Sigmoid colon (tissue), 7 donors: ENCODE data around the gene ABCD3. TPM values are rescaled to one million over a fixed set of nuclear protein-coding genes. Genes with fewer than 3 reads are reported as not detected.

Source experiments
- DNase-seq: peaks from one replicate; pipeline ENCODE4 v3.0.0-alpha.2; 2019
- H3K27ac ChIP-seq, 4 donors: fragments of 200-600 bp; sonication (generic); one replicate each; pipeline ENCODE4 v1.5.1; 2016 to 2019; ENCODE audit warnings: mild to moderate bottlenecking in 1 of 4
- H3K27me3 ChIP-seq, 3 donors: fragments of 200-600 bp; sonication (generic); one replicate each; pipeline ENCODE4 v1.5.1; 2019; ENCODE audit warnings: mild to moderate bottlenecking in 1 of 3
- H3K36me3 ChIP-seq, 4 donors: fragments of 200-600 bp; sonication (generic); one replicate each; pipeline ENCODE4 v1.5.1; 2016 to 2019
- H3K4me1 ChIP-seq, 4 donors: fragments of 200-600 bp; sonication (generic); one replicate each; pipeline ENCODE4 v1.5.1; 2017 to 2019
- H3K4me3 ChIP-seq, 4 donors: fragments of 200-600 bp; sonication (generic); one replicate each; pipeline ENCODE4 v1.5.1; 2017 to 2019; ENCODE audit warnings: mild to moderate bottlenecking in 2 of 4, moderate library complexity in 1 of 4
- H3K9me3 ChIP-seq, 4 donors: fragments of 200-600 bp in 3 of 4; sonication (generic) in 3 of 4; one replicate each; pipeline versions ENCODE4 v1.5.1 to v1.6.1; 2013 to 2019
- EP300 ChIP-seq, 4 donors: sonication (generic); formaldehyde crosslinking; IDR thresholded peaks; one replicate each; pipeline ENCODE4 v1.6.1; 2017; ENCODE audit warnings: antibody characterized with exemption in 4 of 4
- POLR2A ChIP-seq, 2 donors: fragments of 450-650 bp; IDR thresholded peaks; one replicate each; pipeline ENCODE4 v1.6.1; 2016; ENCODE audit warnings: antibody characterized with exemption in 2 of 2, mild to moderate bottlenecking in 2 of 2, moderate library complexity in 2 of 2
- POLR2AphosphoS5 ChIP-seq, 4 donors: sonication (generic); formaldehyde crosslinking; IDR thresholded peaks; one replicate each; pipeline ENCODE4 v1.6.1; 2017; ENCODE audit warnings: antibody characterized with exemption in 4 of 4
- WGBS, 2 donors: extraction: QIAGEN DNeasy Blood & Tissue Kit; methylation state at CpG; one replicate each; pipeline ENCODE4 v1.1.7; 2013; 5-methylcytosine and 5-hydroxymethylcytosine counted together
- intact Hi-C: fragments of 100-400 bp; cut with DNase I; formaldehyde crosslinking; loops from one replicate; pipeline ENCODE4 v1.15.1; 2023
- polyA plus RNA-seq, 3 donors: library from polyadenylated mRNA; stranded (reverse); fragments of 200-250 nt; gene quantifications; one replicate each; pipeline ENCODE4 v1.2.3, GENCODE V29; 2013
- total RNA-seq, 4 donors: library from RNA; depleted of rRNA; stranded (reverse); fragments of >200 nt; gene quantifications; one replicate each; pipeline ENCODE4 v1.1.0, GENCODE V29; 2016
- TF ChIP-seq, protein P1 (sequence below), 4 experiments: fragments of 450-650 bp in 3 of 4; fragments of 200-600 bp in 1 of 4; IDR thresholded peaks; one replicate each; pipeline ENCODE4 v1.5.1; 2016 to 2019; ENCODE audit warnings: antibody characterized with exemption in 4 of 4, mild to moderate bottlenecking in 3 of 4, moderate library complexity in 2 of 4
- donor health status: healthy with polysubstance abuse.
- donor health status: Bipolar disorder and iron deficiency.
- donor health status: healthy.

ABCD3 gene
- total and polyA plus RNA-seq, 7 donors: 21.0 to 55.6 (median 33.5) TPM

DNA sequence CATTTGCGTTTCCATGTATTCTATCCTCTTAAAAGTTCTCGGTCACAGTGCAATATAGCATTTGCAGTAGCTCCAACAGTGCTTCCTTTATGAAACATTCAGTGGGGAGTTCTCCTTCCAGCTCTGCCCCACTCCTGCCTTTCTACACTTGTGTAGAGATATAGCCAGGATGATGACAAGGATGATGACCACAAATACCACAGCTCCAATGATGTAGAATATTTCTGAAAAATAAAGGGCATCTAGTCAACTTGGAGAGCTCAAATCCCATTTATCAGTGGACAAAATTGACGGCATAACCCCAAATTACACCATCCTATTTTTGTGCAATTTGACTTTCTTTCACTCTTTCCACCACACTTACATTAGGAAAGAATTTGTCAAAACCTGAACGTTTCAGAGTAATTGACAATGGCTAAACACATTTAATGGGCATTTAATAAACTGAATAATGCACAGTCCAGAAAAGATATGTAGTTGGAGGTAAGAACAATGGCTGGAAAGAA, 112.2 kb downstream of the ABCD3 start:
- no peaks in the 10 kb centered on the region for H3K9me3 ChIP-seq
- peaks cover 3 to 59% (median 8%) of the 10 kb centered on the region in 4 donors for H3K36me3 ChIP-seq
- peaks cover 0 to 10% (median 0%) of the 10 kb centered on the region in 4 donors for H3K4me1 ChIP-seq
- H3K4me3 ChIP-seq: no peak overlapping the region
- DNase-seq: no peak
- H3K27ac ChIP-seq: no peak overlapping the region
- H3K27me3 ChIP-seq: no peaks in the 10 kb centered on the region
- 84 to 91% methylated on average over 4 of the region's 4 CpGs for WGBS, 2 donors
- TF ChIP-seq, protein P1, sequence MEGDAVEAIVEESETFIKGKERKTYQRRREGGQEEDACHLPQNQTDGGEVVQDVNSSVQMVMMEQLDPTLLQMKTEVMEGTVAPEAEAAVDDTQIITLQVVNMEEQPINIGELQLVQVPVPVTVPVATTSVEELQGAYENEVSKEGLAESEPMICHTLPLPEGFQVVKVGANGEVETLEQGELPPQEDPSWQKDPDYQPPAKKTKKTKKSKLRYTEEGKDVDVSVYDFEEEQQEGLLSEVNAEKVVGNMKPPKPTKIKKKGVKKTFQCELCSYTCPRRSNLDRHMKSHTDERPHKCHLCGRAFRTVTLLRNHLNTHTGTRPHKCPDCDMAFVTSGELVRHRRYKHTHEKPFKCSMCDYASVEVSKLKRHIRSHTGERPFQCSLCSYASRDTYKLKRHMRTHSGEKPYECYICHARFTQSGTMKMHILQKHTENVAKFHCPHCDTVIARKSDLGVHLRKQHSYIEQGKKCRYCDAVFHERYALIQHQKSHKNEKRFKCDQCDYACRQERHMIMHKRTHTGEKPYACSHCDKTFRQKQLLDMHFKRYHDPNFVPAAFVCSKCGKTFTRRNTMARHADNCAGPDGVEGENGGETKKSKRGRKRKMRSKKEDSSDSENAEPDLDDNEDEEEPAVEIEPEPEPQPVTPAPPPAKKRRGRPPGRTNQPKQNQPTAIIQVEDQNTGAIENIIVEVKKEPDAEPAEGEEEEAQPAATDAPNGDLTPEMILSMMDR (IDR thresholded peaks at IDR 0.05): no peak
- intact Hi-C loops: no loop called here

DNA sequence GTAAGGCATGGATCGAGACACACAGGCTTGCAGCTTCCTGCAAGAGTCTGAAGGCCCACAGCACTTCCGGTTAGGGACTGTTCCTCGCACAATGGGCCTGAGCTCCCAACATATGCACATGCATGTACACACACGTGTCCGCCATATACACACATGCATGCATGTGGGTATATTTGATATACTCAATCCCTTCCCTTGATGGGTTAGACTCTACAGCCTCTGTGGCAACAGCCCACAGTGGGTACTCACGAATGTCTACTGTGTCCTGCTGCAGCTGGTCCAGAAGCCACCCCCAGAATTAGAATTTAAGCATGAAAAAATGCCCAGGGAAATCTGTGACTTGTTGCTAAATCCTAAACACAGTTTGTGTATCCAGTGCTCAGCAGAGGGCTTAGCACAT, 113.5 kb downstream of the ABCD3 start:
- Histone ChIP-seq H3K36me3 (peaks cover 3 to 69% (median 8%) of the 10 kb centered on the region in 4 donors), H3K9me3 (no peaks in the 10 kb centered on the region), H3K4me3 (no peak overlapping the region), H3K4me1 (peaks cover 0 to 10% (median 0%) of the 10 kb centered on the region in 4 donors), H3K27me3 (no peaks in the 10 kb centered on the region), H3K27ac (no peak overlapping the region)
- 82 to 91% methylated on average over 6 of the region's 6 CpGs for WGBS, 2 donors
- intact Hi-C loops: no loop called here
- TF ChIP-seq, protein P1 (IDR thresholded peaks at IDR 0.05): no peak
- TF ChIP-seq EP300 (IDR thresholded peaks at IDR 0.05): no peak
- TF ChIP-seq POLR2AphosphoS5 (IDR thresholded peaks at IDR 0.05): no peak
- TF ChIP-seq POLR2A (IDR thresholded peaks at IDR 0.05): no peak
- no peak for DNase-seq

DNA sequence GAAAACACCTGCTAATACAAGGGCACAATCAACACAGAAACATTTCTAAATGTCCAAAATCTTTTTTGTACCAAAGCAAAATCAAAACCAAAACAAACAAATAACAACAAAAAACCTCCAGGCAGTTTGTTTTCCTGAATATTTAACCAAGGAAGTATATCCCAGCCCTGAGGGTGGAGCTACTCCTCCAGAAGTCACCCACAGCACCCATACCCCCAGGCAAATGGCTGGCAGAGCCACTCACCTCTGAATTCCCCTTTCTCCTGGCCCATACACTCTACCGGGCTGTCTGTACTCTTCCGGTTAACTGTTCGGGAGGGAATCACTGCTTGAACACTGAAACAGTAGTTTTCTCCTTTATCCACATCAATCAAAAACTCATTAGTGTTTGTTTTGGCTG, 113.9 kb downstream of the ABCD3 start:
- WGBS, 2 donors: 84 to 90% methylated on average over 3 of the region's 3 CpGs
- H3K36me3 ChIP-seq: peaks cover 3 to 69% (median 8%) of the 10 kb centered on the region in 4 donors
- TF ChIP-seq, protein P1 (IDR thresholded peaks at IDR 0.05): no peak
- TF ChIP-seq POLR2AphosphoS5 (IDR thresholded peaks at IDR 0.05): no peak
- no peak for TF ChIP-seq EP300 (IDR thresholded peaks at IDR 0.05)
- no peak for TF ChIP-seq POLR2A (IDR thresholded peaks at IDR 0.05)
- intact Hi-C loops: no loop called here
- no peaks in the 10 kb centered on the region for H3K9me3 ChIP-seq
- no peak for DNase-seq
- peaks cover 0 to 10% (median 0%) of the 10 kb centered on the region in 4 donors for H3K4me1 ChIP-seq
- no peak overlapping the region for H3K4me3 ChIP-seq
- no peak overlapping the region for H3K27ac ChIP-seq
- H3K27me3 ChIP-seq: no peaks in the 10 kb centered on the region

DNA sequence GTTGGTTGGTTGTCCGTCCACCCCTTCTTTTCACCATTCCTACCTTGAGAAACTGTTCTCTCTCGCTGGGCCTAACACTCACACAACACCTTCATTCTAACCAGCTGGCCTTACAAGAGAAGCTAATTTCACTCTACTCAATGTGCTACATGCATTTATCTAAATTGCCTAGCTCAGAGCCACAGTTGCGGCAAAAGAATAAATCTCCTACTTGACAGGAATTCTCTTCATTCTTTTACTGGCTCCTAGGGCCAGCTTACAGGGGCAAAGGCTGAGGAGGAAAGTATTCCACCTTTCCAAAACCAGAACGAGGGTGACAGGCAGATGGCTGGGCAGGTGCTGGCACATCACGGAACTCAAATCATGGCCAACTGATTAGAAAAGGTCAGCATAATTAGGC, 116.9 kb downstream of the ABCD3 start:
- no peak overlapping the region for H3K27ac ChIP-seq
- H3K27me3 ChIP-seq: no peaks in the 10 kb centered on the region
- peaks cover 0 to 20% (median 5%) of the 10 kb centered on the region in 4 donors for H3K4me1 ChIP-seq
- no peaks in the 10 kb centered on the region for H3K9me3 ChIP-seq
- intact Hi-C loops: no loop called here
- DNase-seq: no peak
- WGBS, 2 donors: 89 to 93% methylated on average over 5 of the region's 5 CpGs
- no peak for TF ChIP-seq EP300 (IDR thresholded peaks at IDR 0.05)
- TF ChIP-seq POLR2AphosphoS5 (IDR thresholded peaks at IDR 0.05): no peak
- TF ChIP-seq, protein P1 (IDR thresholded peaks at IDR 0.05): no peak
- TF ChIP-seq POLR2A (IDR thresholded peaks at IDR 0.05): no peak
- H3K4me3 ChIP-seq: no peak overlapping the region
- H3K36me3 ChIP-seq: peaks cover 3 to 58% (median 8%) of the 10 kb centered on the region in 4 donors

DNA sequence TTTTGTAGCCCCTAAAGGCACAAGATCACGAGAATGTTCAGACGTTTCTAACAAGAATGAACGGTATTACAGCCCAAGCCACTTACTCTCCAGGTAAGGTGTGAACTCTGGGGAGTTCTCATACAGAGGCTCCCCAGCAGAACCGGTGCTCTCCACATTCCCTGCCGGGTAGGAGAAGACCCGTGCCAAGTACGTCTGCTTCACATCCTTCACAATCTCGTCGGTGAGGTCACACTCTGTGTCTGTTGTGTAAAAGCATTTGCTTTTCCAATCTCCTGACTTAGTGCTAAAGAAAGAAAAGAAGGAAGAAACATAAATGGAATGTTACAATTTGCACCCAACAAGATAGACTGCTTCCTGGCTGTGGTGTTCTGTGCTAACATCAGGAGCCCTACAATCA, 117.7 kb downstream of the ABCD3 start:
- Histone ChIP-seq H3K27ac (no peak overlapping the region), H3K4me1 (peaks cover 0 to 20% (median 5%) of the 10 kb centered on the region in 4 donors), H3K27me3 (no peaks in the 10 kb centered on the region), H3K4me3 (no peak overlapping the region), H3K9me3 (no peaks in the 10 kb centered on the region), H3K36me3 (peaks cover 3 to 50% (median 8%) of the 10 kb centered on the region in 4 donors)
- no peak for DNase-seq
- TF ChIP-seq, protein P1 (IDR thresholded peaks at IDR 0.05): no peak
- TF ChIP-seq EP300 (IDR thresholded peaks at IDR 0.05) (no peak), POLR2A (IDR thresholded peaks at IDR 0.05) (no peak), POLR2AphosphoS5 (IDR thresholded peaks at IDR 0.05) (no peak)
- intact Hi-C loops: no loop called here
- 87 to 90% methylated on average over 9 of the region's 9 CpGs for WGBS, 2 donors
